IMR-90 (cell line): ENCODE results near the gene SPTB. TPM values are rescaled to one million over a fixed set of nuclear protein-coding genes. Genes with fewer than 3 reads are reported as not detected.

ENCODE experiments used
- ATAC-seq: fragments of 200-7000 bp; cut with Tn5 transposase; 2 replicates; pipeline ENCODE4 v1.9.1; 2020; ENCODE audit warnings: low read depth, mild to moderate bottlenecking, moderate library complexity
- BruUV-seq: library from RNA; stranded (reverse); fragments of 400-500 nt; replicated peaks from 2 replicates; lab custom pipeline; 2021; lab: Mats Ljungman, UMichigan
- CTCF ChIA-PET: fragments of 300-600 bp; formaldehyde crosslinking; extraction: SDS; loops from one replicate; lab custom pipeline; 2021; ENCODE audit warnings: antibody characterized with exemption; lab: Yijun Ruan, JAX
- POLR2A ChIA-PET: fragments of 300-600 bp; sonication (Branson Sonifier 250); formaldehyde crosslinking; loops from one replicate; lab custom pipeline; 2022; ENCODE audit warnings: antibody characterized with exemption; ENCODE audit not compliant: unreplicated experiment; lab: Charles Lee
- DNase-seq: peaks from one replicate; pipeline ENCODE4 v3.0.0; 2013
- H2AFZ ChIP-seq: replicated peaks from 2 replicates; pipeline ENCODE3; 2013; ENCODE audit warnings: low read length, mild to moderate bottlenecking; ENCODE audit not compliant: poor library complexity
- H2AK5ac ChIP-seq: 2 replicates; pipeline ENCODE4 v1.6.1; 2013; ENCODE audit warnings: low read depth, low read length, inconsistent platforms
- H2AK9ac ChIP-seq: replicated peaks from 2 replicates; pipeline ENCODE3; 2013; ENCODE audit warnings: mild to moderate bottlenecking, low read depth, low read length, moderate library complexity; ENCODE audit not compliant: poor library complexity
- H2BK120ac ChIP-seq: 2 replicates; pipeline ENCODE4 v1.6.1; 2013; ENCODE audit warnings: low read depth, low read length, inconsistent platforms
- H2BK15ac ChIP-seq: 3 replicates; pipeline ENCODE4 v1.6.1; 2013; ENCODE audit warnings: low read depth, low read length, inconsistent platforms
- H2BK20ac ChIP-seq: 2 replicates; pipeline ENCODE4 v1.6.1; 2013; ENCODE audit warnings: low read depth, mild to moderate bottlenecking, inconsistent platforms, low read length, moderate library complexity
- H2BK5ac ChIP-seq: 2 replicates; pipeline ENCODE4 v1.6.1; 2013; ENCODE audit warnings: mild to moderate bottlenecking, low read depth, low read length, inconsistent platforms; ENCODE audit not compliant: poor library complexity, severe bottlenecking
- H3K14ac ChIP-seq: replicated peaks from 2 replicates; pipeline ENCODE4 v1.6.1; 2013; ENCODE audit warnings: low read depth, low read length, inconsistent platforms
- H3K18ac ChIP-seq: 2 replicates; pipeline ENCODE4 v1.6.1; 2013; ENCODE audit warnings: low read depth, low read length, control low read depth
- H3K23ac ChIP-seq: 2 replicates; pipeline ENCODE4 v1.6.1; 2013; ENCODE audit warnings: low read depth, low read length, inconsistent platforms
- H3K27ac ChIP-seq: 2 replicates; pipeline ENCODE4 v1.5.1; 2013; ENCODE audit warnings: mild to moderate bottlenecking, control low read depth, low read length; ENCODE audit not compliant: insufficient read depth
- H3K27me3 ChIP-seq: 2 replicates; pipeline ENCODE4 v1.6.1; 2013; ENCODE audit warnings: low read length; ENCODE audit not compliant: control insufficient read depth, insufficient read depth
- H3K36me3 ChIP-seq: 2 replicates; pipeline ENCODE4 v1.6.1; 2013; ENCODE audit warnings: low read length, mixed read lengths; ENCODE audit not compliant: control insufficient read depth, insufficient read depth
- H3K4ac ChIP-seq: 2 replicates; pipeline ENCODE4 v1.6.1; 2013; ENCODE audit warnings: low read depth, low read length, inconsistent platforms
- H3K4me1 ChIP-seq: 2 replicates; pipeline ENCODE4 v1.6.1; 2013; ENCODE audit warnings: low read length, mixed read lengths; ENCODE audit not compliant: control insufficient read depth, insufficient read depth
- H3K4me2 ChIP-seq: 2 replicates; pipeline ENCODE4 v1.6.1; 2013; ENCODE audit warnings: low read depth, mild to moderate bottlenecking, control low read depth, low read length, moderate library complexity
- H3K4me3 ChIP-seq: 2 replicates; pipeline ENCODE4 v1.5.1; 2013; ENCODE audit warnings: low read depth, mild to moderate bottlenecking, control low read depth, low read length, moderate library complexity; ENCODE audit not compliant: insufficient read depth
- H3K56ac ChIP-seq: 2 replicates; pipeline ENCODE4 v1.6.1; 2013; ENCODE audit warnings: low read length, inconsistent platforms; ENCODE audit not compliant: insufficient read depth; ENCODE audit errors: extremely low read depth
- H3K79me1 ChIP-seq, 2 experiments: 2 replicates each; pipeline ENCODE4 v1.6.1; 2013; ENCODE audit warnings: low read length in 2 of 2, inconsistent platforms in 1 of 2, low read depth in 1 of 2
- H3K9ac ChIP-seq: 2 replicates; pipeline ENCODE4 v1.6.1; 2013; ENCODE audit warnings: low read depth, low read length, control low read depth
- H3K9me1 ChIP-seq: 2 replicates; pipeline ENCODE4 v1.6.1; 2013; ENCODE audit warnings: low read length, inconsistent platforms; ENCODE audit not compliant: insufficient read depth
- H3K9me3 ChIP-seq: 2 replicates; pipeline ENCODE4 v1.6.1; 2013; ENCODE audit warnings: low read length; ENCODE audit not compliant: control insufficient read depth, insufficient read depth
- H4K20me1 ChIP-seq: 2 replicates; pipeline ENCODE4 v1.6.1; 2013; ENCODE audit warnings: low read length, inconsistent platforms; ENCODE audit not compliant: insufficient read depth
- H4K5ac ChIP-seq: 2 replicates; pipeline ENCODE4 v1.6.1; 2013; ENCODE audit warnings: mild to moderate bottlenecking, low read depth, low read length, control low read depth
- H4K8ac ChIP-seq, 2 experiments: 2 replicates each; pipeline ENCODE4 v1.6.1; 2013; ENCODE audit warnings: low read depth in 2 of 2, low read length in 2 of 2, control low read depth in 1 of 2, inconsistent platforms in 1 of 2
- H4K91ac ChIP-seq: 2 replicates; pipeline ENCODE4 v1.6.1; 2013; ENCODE audit warnings: low read depth, low read length, inconsistent platforms; ENCODE audit not compliant: insufficient read depth
- BHLHE40 ChIP-seq: fragments of 150-350 bp; IDR thresholded peaks from 2 replicates; pipeline ENCODE4 v1.6.1; 2016; ENCODE audit warnings: mild to moderate bottlenecking, low read depth, low read length
- CEBPB ChIP-seq: IDR thresholded peaks from 2 replicates; pipeline ENCODE4 v1.6.1; 2012; ENCODE audit warnings: low read depth, low read length, improper control_type of control experiment
- FOS ChIP-seq: fragments of 150-350 bp; IDR thresholded peaks from 2 replicates; pipeline ENCODE4 v1.6.1; 2016; ENCODE audit warnings: low read depth, low read length
- MAZ ChIP-seq: IDR thresholded peaks from 2 replicates; pipeline ENCODE4 v1.6.1; 2012; ENCODE audit warnings: low read depth, mild to moderate bottlenecking, low read length, improper control_type of control experiment, moderate library complexity, borderline replicate concordance
- NFE2L2 ChIP-seq: fragments of 150-350 bp; IDR thresholded peaks from 2 replicates; pipeline ENCODE4 v1.6.1; 2016; ENCODE audit warnings: low read depth, mild to moderate bottlenecking, low read length
- POLR2A ChIP-seq: IDR thresholded peaks from 2 replicates; pipeline ENCODE4 v1.6.1; 2012; ENCODE audit warnings: mild to moderate bottlenecking, low read depth, low read length
- RCOR1 ChIP-seq: IDR thresholded peaks from 2 replicates; pipeline ENCODE4 v1.6.1; 2012; ENCODE audit warnings: mild to moderate bottlenecking, low read length, improper control_type of control experiment; ENCODE audit not compliant: insufficient replicate concordance
- SMC3 ChIP-seq: fragments of 150-350 bp; IDR thresholded peaks from 2 replicates; pipeline ENCODE4 v1.6.1; 2016; ENCODE audit warnings: low read depth, mild to moderate bottlenecking, antibody characterized with exemption, low read length, moderate library complexity
- WGBS, 2 experiments: methylation state at CpG; one replicate each; pipeline versions ENCODE4 v1.1.5 to v1.1.7; 2013; ENCODE audit warnings: missing lambda C conversion rate in 2 of 2; ENCODE audit not compliant: insufficient read length in 1 of 2; ENCODE audit errors: extremely low coverage in 2 of 2; 5-methylcytosine and 5-hydroxymethylcytosine counted together
- dilution Hi-C: fragments of 300-500 bp; cut with HindIII; formaldehyde crosslinking; loops from one replicate; pipeline ENCODE4 v1.14.3; 2018; ENCODE audit warnings: low sequenced_read_pairs; ENCODE audit not compliant: unreplicated experiment
- in situ Hi-C: fragments of 300-500 bp; cut with MboI; formaldehyde crosslinking; loops from 3 replicates; pipeline ENCODE4 v1.14.3; 2019; ENCODE audit warnings: low sequenced_read_pairs, inconsistent platforms, mixed read lengths
- intact Hi-C: fragments of 100-400 bp; cut with micrococcal nuclease; formaldehyde crosslinking; loops from 2 replicates; pipeline ENCODE4 v1.10.0; 2022
- polyA plus RNA-seq, 3 experiments: library from polyadenylated mRNA; depleted of rRNA; stranded (reverse); fragments of >200 nt; gene quantifications; 2 replicates each; pipeline ENCODE4 v1.2.3, GENCODE V29; 2012; ENCODE audit warnings: low replicate concordance in 1 of 3
- total RNA-seq: library from RNA; depleted of rRNA; stranded (reverse); fragments of >200 nt; gene quantifications from 2 replicates; pipeline ENCODE4 v1.2.3, GENCODE V29; 2012
- TF ChIP-seq, protein P1 (sequence below): fragments of 150-350 bp; IDR thresholded peaks from 2 replicates; pipeline ENCODE4 v1.6.1; 2017; ENCODE audit warnings: mild to moderate bottlenecking, antibody characterized with exemption, low read length, low read depth
- TF ChIP-seq, protein P2 (sequence below): fragments of 150-350 bp; IDR thresholded peaks from 2 replicates; pipeline ENCODE4 v1.6.1; 2016; ENCODE audit warnings: low read depth, mild to moderate bottlenecking, low read length, moderate library complexity, borderline replicate concordance

SPTB gene
- total and polyA plus RNA-seq, 2 of the 4 experiments (the other 2 are of a cell fraction) = under 0.01 to 0.07 TPM

DNA sequence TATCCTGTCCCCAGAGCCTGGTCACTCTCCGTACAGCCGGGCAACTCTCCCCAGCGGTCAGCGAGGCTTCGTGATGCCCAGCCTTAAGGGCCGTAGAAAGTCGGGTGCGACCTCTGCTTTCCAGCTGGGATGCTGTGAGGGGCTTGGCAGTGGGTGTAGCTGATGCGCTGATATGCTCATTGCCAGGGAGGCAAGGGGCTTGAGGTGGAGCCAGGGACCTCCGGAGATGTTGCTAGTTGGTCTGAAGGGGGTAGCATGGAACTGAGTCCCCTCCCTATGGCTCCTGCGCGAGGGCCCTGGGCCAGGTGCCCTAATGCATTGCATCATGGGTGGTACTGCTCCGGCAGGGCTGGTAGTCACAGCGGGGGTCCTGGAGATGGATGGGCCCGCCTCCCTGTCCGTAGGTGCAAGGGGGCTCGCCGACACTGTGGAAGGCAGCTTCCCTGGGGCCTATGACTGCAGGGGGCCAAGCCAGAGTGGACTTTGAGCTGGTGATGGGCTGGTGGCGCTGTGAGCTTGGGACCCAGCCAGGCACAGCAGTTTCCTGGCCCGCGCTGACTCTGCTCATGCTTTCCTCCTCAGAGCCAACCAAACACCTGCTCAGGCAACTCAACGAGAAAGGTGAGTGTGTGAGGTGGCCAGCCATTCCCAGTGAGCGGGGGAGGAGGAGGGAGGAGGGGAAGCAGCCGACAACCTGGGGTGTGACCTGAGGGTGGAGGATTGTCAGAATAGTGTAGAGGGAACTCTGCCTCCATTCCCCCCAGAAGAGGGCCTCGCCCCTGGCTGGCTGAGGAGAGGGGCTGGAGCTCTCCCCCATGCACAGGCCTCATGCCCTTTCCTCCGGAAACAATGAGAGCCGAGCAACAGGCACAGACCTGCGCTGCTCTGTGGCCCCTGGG, 143.2 kb downstream of the SPTB start:
- no peak overlapping the region for H3K56ac ChIP-seq
- H3K14ac ChIP-seq = no peak overlapping the region
- no peak overlapping the region for H3K9ac ChIP-seq
- WGBS, 2 experiments = 82% methylated on average over 6 of the region's 28 CpGs; no CpG with 5 or more reads in 1 of the 2 experiments
- H3K36me3 ChIP-seq = peaks cover 27% of the 10 kb centered on the region
- no peak overlapping the region for H2AK5ac ChIP-seq
- H3K18ac ChIP-seq = no peak overlapping the region
- H3K4me1 ChIP-seq = no peaks in the 10 kb centered on the region
- no peak overlapping the region for H2BK15ac ChIP-seq
- no peaks in the 10 kb centered on the region for H3K9me3 ChIP-seq
- dilution Hi-C loops = no loop called here
- CTCF ChIA-PET = no interaction called here
- POLR2A ChIA-PET = no interaction called here
- H3K27ac ChIP-seq = no peak overlapping the region
- no peak overlapping the region for H4K8ac ChIP-seq
- no TSS peak for BruUV-seq
- no peaks in the 10 kb centered on the region for H3K79me1 ChIP-seq
- H2BK5ac ChIP-seq = no peak overlapping the region
- TF ChIP-seq, protein P1, sequence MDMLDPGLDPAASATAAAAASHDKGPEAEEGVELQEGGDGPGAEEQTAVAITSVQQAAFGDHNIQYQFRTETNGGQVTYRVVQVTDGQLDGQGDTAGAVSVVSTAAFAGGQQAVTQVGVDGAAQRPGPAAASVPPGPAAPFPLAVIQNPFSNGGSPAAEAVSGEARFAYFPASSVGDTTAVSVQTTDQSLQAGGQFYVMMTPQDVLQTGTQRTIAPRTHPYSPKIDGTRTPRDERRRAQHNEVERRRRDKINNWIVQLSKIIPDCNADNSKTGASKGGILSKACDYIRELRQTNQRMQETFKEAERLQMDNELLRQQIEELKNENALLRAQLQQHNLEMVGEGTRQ = no peak
- TF ChIP-seq BHLHE40 (no peak), SMC3 (no peak), RCOR1 (no peak), POLR2A (no peak), CEBPB (no peak), MAZ (no peak), NFE2L2 (no peak), FOS (no peak)
- TF ChIP-seq, protein P2, sequence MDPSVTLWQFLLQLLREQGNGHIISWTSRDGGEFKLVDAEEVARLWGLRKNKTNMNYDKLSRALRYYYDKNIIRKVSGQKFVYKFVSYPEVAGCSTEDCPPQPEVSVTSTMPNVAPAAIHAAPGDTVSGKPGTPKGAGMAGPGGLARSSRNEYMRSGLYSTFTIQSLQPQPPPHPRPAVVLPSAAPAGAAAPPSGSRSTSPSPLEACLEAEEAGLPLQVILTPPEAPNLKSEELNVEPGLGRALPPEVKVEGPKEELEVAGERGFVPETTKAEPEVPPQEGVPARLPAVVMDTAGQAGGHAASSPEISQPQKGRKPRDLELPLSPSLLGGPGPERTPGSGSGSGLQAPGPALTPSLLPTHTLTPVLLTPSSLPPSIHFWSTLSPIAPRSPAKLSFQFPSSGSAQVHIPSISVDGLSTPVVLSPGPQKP = no peak
- DNase-seq (no peak), ATAC-seq (no peak)
- H3K23ac ChIP-seq = no peak overlapping the region
- no peak overlapping the region for H2BK120ac ChIP-seq
- H2AFZ ChIP-seq = no peak overlapping the region
- H4K91ac ChIP-seq = no peak overlapping the region
- H4K20me1 ChIP-seq = no peaks in the 10 kb centered on the region
- H3K4me2 ChIP-seq = no peak overlapping the region
- H3K4me3 ChIP-seq = no peak overlapping the region
- intact Hi-C loops = no loop called here
- in situ Hi-C loops = no loop called here
- H4K5ac ChIP-seq = no peak overlapping the region
- peaks cover 6% of the 10 kb centered on the region; the same call in 1 of the 2 replicates for H3K9me1 ChIP-seq
- no peak overlapping the region for H2BK20ac ChIP-seq
- no peak overlapping the region for H3K4ac ChIP-seq
- no peaks in the 10 kb centered on the region for H3K27me3 ChIP-seq
- H2AK9ac ChIP-seq = no peak overlapping the region
